NCI-H1436 treated with DMSO at 0.1 percent for 48 hours (cell line): ENCODE measurements around the gene SHLD2.
"Not testable (repeated sequence)": the region's sequence is repeated elsewhere in the genome, so short reads cannot be mapped to it uniquely, and the experiment has no call there.

ENCODE experiments used
- DNase-seq: peaks from one replicate; lab custom pipeline; 2025; lab: John Stamatoyannopoulos, UW

Gene SHLD2

DNA sequence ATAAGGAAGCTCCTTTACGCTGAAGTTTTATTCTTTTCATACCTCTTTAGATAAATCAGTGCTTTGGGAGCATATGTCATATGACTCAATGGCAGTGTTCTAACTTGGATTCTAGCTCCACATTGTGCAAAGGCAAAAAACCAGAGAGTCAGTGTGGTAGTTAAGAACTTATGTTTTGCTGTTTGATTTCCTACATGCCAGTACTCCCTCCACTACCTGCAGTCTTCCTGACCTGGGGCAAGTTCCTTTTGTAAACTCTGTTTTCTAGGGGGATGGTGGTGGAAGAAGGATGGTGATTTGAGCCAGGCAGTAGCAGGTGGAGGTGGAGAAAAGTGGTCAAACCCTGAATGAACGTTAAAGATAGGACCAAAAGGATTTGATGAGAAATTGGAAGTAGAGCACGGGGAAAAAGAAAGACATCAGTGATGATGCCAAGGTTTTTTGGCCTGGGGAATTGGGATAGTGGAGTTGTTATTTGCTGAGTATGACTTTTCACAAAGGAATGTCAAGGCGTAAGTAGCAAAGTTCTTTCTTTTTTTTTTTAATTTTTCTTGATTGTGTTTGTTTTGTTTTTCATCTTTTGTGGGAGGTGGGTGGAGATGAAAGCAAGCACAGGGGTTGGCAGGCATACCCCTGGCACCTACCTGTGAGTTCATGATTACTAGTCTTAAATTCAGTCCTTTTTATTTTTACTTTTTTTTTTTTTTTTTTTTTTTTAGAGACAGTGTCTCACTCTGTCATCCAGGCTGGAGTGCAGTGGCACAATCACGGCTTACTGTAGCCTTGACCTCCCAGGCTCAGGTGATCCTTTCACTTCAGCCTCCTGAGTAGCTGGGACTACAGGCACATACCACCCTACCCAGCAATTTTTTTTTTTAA, 47.5 kb downstream of the SHLD2 start:
- not testable (repeated sequence) for DNase-seq

DNA sequence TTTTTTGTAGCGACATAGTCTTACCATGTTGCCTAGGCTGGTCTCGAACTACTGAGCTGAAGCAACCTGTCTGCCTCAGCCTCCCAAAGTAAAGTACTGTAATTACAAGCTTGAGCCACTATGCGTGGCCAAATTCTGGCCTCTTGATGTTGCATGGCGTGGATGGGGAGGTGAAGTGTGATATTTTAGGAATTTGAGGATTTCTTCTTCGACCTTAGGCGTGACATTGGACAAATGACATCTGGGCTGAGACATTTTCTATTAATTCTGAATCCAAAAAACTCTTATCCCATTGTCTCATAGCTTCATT, 48.1 kb downstream of the SHLD2 start:
- DNase-seq, result not testable (repeated sequence)

DNA sequence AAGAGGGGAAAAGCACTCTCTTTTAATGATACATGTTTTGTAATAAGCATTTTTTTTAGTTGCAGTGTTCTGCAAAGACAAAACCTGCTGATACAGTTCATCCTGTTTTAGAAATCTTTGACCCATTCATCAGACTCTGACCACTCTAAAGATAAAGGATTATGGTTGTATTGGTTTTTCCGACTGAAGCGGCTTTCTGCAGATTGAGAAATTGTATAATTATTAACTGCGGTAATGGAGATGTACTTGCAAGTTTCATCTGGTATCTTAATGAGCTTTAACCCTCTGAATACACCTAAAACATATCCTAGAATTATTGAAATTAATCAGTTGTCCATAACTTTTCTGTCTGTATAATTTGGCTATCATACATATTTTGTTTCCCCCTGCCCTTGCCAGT, 50.6 kb downstream of the SHLD2 start:
- not testable (repeated sequence) for DNase-seq

DNA sequence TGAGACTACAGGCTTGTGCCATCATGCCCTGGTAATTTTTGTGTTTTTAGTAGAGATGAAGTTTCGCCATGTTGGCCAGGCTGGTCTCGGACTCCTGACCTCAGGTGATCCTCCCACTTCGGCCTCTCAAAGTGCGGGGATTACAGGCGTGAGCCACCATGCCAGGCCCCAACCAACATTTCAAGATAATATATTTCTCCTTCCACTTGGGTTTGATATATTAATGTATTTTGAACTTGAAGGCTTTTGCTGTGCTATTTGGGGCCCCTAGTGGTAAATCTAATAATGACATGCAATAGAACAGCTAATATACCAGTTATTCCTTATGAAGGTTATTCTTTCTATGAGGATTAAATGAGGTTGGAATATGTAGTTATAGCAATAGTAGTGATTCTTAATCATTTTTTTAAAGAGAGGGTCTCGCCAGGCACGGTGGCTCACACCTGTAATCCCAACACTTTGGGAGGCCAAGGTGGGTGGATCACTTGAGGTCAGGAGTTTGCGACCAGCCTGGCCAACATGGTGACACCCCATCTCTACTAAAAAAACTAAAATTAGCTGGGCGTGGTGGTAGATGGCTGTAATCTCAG, 54.1 kb downstream of the SHLD2 start:
- DNase-seq, result not testable (repeated sequence)

DNA sequence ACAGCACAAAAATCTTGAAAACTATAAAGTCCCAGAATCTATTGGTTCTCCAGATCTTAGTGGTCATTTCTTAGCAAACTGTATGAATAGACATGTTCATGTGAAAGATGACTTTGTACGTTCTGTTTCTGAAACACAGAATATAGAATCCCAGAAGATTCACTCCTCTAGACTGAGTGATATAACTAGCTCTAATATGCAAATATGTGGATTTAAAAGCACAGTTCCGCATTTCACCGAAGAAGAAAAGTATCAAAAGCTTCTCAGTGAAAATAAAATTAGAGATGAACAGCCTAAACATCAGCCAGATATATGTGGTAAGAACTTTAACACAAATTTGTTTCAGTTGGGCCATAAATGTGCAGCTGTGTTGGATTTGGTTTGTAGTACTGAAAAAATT, 56.5 kb downstream of the SHLD2 start:
- DNase-seq, result not testable (repeated sequence)

DNA sequence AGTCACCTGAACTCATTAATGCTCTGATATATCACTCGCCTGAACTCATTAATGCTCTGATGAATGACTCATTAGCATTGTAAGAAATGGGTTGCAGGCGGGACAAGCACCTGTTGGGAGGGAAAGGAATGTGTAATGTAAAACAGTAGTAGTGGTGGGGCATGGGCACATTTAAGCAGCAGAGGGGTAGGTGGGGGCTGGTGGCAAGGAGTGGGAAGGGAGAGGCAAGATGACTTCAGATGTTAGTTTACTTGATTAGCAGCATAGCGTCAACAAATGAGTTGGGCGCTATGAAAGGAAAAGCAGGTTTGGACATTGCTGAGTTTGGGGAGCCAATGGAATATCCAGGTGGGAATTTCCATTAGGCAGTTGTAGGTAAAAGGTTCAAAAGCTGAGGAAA, 61.8 kb downstream of the SHLD2 start:
- DNase-seq, result not testable (repeated sequence)

DNA sequence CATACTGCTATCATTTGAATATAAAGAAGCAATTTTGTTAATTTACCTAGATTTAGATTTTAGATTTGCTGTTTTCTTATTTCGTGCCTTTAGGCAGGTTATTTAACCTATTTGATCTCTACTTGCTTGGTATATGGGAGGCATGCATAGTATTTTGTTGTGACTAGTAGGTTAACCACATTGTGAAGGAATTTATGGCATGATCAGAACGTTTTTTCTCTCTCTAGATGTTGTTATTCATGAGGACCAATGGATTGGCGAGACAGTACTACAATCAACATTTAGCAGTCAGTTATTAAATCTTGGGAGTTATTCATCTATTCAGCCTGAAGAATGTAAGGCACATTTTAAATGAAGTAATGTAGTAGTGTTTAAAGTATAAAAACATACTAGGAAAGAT, 62.8 kb downstream of the SHLD2 start:
- DNase-seq, result not testable (repeated sequence)

DNA sequence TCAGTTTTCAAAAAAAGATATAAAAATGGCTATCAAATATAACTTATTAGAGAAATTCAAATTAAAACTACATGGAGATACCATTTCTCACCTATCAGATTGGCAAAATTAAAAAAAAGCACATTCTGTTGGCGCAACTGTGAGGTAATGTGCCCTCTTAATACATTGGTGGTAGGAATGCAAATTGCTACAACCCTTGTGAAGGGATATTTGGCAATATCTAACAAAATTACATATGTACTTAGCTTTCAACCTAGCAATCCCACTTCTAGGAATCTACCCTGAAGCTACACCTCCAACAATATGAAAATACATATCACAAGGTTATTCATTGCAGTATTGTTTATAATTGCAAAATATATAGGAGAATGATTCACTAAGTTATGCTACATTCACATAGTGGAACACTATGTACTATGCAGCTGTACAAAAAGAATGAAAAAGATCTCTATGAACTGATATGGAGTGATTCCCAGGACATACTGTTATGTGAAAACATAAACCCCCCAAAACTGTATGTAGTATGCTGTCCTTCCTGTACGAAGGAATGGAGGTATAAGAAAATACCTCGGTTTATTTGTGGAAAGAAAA, 67.8 kb downstream of the SHLD2 start:
- DNase-seq, result not testable (repeated sequence)

DNA sequence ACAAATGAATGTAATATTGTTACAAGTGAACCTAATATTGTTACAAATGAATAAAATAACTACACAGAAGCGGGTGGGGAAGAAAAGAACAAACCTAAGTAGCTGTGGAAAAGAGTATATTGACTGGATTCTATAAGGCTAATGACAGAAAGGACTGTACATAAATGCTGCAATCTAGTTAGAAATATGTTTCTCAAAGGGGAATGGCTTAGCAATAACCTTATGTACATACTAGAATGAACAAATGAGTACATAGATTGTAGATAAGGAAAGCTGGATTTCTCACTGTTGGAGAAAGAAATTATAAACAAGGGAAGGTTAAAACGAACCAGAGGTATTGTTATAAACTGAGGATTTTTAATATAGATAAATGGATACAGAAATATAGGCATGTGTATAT, 68.4 kb downstream of the SHLD2 start:
- not testable (repeated sequence) for DNase-seq

DNA sequence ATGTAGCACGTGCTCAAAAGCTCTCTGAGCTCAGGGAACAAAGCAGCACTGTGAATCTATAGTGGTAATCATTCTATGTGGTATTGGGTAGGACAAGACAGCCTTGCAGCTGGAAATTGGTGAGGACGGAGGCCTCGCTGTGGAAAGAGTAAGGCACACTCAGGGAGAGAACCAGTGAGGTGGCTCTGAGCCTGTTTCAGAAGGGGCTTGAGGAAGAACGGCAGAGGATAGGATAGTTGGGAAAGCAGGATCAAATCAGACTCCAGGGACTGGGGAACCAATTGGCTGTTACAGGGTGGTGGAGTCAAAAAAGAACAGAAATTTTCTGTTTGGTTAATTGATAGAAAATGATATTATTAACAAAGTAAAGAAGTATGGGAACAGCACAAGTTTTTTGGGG, 74.9 kb downstream of the SHLD2 start:
- DNase-seq, result not testable (repeated sequence)

DNA sequence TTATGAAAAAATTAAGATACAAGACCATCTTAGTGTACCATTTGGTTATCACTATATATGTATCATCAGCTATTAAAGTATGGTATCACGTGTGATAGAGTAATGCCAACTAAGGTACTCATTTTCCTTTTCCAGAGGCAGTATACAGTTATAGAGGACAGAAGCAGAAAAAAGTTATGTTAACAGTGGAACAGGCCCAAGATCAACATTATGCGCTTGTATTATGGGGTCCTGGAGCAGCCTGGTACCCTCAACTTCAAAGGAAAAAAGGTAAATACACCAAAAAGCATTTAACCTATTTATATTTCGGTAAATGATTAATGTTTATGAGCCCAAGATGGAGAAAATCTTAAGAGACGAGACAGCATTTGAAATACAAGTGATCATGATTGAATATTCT, 75.7 kb downstream of the SHLD2 start:
- not testable (repeated sequence) for DNase-seq

DNA sequence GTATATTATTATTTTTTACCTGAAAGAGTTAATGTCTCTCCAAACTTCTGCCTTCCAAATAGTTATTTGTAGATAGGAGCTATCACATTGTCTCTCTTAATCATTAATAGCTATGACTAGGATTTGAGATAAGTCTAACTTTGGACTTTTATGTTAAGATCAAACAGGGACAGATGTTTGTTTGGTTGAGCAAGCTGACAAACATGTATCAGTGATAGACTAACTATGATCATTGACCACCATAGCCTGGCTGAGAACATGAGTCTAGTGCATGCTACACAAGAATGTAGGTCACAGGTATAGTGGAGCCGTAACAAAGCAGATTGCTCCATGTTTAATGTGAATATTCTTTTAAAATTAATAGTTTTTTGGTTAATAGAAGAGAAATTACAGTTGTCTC, 76.7 kb downstream of the SHLD2 start:
- not testable (repeated sequence) for DNase-seq

DNA sequence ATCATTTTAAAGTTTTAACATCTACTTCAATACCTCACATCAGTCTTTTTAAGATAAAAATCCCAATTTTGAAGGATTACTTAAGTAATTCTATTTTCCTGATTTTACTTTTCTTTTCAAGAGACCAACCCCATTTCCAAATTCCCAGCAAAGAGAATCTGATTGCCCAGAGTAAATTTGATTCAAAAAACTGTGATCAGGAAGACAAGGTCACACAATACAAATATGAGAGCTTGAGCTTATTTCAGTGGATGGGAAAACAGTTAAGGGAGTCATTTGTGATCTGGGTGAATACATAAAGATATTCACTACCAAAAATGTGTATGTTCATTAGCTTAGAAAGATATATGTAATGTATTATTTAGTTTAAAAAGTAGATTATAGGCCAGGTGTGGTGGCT, 77.2 kb downstream of the SHLD2 start:
- not testable (repeated sequence) for DNase-seq

DNA sequence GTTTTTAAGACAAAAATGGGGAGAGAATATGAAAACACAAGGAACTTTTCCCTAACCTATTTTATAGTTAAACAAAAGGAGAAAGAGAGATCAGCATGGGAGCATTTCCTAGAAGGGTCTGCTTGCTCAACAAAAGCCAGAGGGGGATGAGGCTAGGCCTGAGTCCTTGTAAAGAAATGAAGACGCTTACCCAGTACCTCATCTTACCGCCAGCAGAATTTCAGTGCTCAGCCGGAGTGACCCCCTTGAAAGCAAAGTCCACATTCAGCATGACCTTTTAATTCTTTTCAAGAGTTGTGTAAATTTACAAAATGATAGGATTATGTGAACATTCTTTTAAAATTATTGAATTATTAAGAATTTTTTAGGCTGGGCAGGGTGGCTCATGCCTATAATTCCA, 82.6 kb downstream of the SHLD2 start:
- not testable (repeated sequence) for DNase-seq

DNA sequence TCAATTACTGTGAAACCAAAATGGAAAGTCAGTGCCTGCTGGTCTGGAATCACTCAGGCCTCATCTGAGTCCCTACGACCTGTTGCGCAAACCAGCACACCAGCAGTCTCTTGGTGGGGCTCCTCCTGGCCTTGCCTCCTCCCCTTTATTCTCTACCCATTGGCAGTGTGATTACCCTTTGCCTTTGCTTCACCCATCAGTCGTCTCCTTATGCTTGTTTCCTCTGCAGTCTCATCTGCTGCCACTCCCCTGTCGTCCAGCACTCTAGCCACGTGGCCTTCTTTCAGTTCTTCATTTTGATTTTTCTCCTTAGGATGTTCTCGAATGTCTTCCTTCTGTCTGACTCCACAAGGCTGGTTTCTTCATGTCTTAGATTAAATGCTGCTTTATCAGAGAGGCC, 89.4 kb downstream of the SHLD2 start:
- DNase-seq, result not testable (repeated sequence)

DNA sequence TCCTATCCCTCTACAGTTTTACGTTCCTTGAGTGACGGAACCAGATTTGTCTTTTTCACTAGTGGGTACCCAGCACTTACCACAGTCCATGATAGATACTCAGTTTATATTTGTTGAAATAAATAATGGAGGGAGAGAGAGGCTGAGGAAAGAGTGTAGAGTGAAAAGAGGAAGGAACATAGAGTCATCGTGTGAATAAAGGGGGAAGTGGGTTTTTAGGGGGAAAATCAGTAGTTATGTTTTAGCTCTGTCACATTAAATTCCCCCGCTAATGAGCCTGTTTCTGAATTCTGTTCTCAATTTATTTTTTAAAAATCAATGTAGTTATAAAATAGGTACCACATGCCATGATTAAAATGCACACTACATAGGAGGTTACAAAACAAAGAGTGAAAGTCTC, 91.0 kb downstream of the SHLD2 start:
- not testable (repeated sequence) for DNase-seq

DNA sequence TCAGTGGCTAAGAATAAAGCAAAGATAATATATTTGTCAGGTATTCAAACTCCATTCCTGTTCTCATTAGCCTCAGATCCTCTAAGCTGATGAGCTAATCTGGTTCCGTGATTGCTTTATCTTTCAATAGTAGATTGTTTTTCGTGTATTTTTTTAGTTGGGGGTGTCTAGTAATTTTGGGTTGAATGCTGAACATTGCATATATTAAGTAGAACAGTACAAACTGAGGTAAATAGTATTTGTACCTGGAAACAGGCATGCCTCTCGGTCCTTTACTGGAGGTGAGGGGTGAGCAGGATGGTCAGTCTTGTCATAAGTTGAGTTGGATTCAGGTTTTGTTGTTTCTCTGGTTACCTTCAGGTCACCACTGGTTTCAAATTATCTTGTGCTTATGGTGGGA, 92.6 kb downstream of the SHLD2 start:
- not testable (repeated sequence) for DNase-seq

DNA sequence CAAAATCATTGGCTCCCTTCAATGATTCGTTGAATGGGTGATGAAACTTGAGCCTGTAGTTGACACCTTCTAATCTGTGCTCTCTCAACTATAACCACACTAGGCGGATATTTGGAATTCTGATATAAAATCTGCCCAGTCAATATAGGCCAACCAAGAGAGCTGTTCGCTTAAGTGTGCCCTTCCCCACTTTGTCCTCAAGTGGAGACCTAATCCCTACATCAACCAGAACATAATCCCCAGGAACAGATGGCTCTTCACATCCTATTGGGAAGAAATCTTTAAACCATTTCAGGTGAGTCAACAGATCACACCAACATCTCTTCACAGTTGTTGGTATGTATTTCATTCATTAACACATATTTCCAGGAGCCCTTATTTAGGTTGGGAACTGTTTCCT, 96.8 kb downstream of the SHLD2 start:
- not testable (repeated sequence) for DNase-seq

DNA sequence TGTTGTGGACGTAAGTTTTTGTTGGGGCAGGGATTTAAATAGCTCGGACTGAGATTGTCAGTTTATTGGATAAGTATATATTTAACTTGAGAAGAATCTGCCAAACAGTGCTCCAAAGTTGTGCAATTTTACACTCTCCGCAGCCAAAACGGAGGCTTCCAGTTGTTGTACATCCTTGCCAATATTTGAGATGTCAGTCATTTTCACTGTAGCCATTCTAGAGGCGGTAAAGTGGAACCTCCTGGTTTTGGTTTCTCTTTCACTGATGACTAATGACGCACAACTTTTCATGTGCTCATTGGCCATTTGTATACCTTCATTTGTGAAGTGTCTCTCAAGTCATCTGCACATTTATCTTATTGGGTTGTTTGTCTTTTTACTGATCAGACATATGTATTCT, 105.9 kb downstream of the SHLD2 start:
- DNase-seq, result not testable (repeated sequence)

DNA sequence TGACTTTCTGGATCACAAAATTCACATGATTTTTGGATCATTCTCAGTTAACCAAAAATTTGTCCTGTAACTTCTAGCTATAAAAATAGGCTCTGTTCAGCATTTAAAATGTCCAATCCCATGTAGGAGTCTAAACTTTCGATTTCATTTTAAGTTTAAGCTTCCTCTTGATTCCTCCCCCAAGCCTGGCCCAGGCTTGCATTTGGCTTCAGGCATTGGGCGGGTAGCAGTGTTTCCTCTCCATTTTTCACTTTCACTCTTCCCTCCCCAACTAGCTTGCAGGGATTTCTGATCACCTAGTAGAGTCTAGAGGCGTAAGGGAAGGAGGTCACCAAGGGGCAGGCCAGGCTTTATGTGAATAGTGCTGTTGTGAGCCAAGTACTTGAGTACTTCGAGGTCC, 109.8 kb downstream of the SHLD2 start:
- not testable (repeated sequence) for DNase-seq

DNA sequence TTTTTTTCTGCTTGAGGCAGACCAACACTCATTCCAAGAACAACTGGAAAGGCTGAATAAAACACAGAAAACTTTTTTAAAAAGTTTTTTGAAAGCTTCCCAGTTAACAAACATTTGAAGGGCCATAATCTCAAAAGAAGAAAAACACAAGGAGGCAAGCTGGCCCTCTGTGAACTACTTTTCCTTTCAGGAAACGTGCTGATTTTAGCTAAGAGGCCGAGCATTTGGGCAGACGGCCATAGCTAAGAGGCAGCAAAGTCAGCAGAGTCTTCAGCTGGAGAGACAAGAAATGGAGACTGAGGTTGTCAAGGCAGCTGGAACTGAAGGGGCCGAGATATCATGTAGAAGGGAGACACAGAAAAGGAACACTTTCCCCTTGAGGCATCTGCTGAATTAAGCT, 111.9 kb downstream of the SHLD2 start:
- DNase-seq, result not testable (repeated sequence)

DNA sequence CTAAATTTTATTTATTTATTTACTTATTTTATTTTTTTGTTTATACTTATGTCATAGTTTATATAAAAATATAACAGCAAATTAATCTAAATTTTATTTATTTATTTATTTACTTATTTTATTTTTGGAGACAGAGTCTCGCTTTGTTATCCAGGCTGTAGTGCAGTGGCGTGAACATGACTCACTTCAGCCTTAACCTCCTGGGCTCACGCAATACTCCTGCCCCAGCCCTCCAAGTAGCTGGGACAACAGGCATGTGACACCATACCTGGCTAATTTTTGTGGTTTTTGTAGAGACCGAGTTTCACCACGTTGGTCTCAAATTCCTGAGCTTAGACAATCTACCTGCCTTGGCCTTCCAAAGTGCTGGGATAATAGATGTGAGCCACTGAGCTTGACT, 115.3 kb downstream of the SHLD2 start:
- not testable (repeated sequence) for DNase-seq

DNA sequence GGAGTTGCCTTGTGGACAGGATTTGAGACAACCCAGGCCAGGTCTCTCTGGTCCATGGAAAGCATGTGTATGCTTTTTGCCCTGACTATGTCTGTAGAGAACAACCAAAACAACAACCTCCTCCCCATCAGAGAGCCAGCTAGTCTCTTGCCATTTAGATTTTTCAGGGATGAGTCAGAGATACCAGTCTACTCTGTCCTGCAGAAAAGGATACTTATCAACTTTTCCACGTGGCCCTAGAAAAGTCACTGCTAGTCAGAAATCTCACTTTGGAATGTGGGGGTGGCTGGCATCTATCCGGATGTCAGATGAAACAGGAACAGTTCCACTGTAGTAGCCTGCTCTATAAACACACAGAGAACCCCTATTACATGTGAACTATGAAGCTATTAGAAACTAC, 116.8 kb downstream of the SHLD2 start:
- not testable (repeated sequence) for DNase-seq
